LNCaP clone FGC (cell line): ENCODE results near the gene ADARB2.

Experiments used
- DNase-seq: peaks from one replicate; pipeline ENCODE4 v3.0.0-alpha.2; 2011; ENCODE audit warnings: low read depth
- H3K4me3 ChIP-seq: 2 replicates; pipeline ENCODE4 v1.5.1; 2011; ENCODE audit warnings: mild to moderate bottlenecking, low read depth, low read length, control low read depth
- TF ChIP-seq, protein P1 (sequence below): IDR thresholded peaks from 2 replicates; pipeline ENCODE4 v1.5.1; 2012; ENCODE audit warnings: mild to moderate bottlenecking; ENCODE audit not compliant: control insufficient read depth, insufficient read depth; ENCODE audit errors: extremely low read depth

Gene ADARB2

DNA sequence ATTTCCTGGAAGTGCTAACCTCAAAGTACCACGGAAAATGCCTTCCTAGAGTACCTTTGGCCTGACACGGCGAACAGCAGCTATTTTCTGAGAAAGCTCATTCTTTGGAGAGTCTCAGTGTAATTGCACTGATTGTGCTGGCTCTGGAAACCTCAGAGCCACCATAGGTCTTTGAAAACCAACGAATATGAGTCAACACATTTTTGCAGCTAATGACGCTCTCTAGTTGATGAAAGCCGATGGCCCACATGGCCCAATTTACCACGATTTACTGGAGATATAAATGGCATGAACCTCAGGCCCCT, 187.1 kb downstream of the ADARB2 start:
- H3K4me3 ChIP-seq = no peak overlapping the region
- no peak for DNase-seq
- TF ChIP-seq, protein P1, sequence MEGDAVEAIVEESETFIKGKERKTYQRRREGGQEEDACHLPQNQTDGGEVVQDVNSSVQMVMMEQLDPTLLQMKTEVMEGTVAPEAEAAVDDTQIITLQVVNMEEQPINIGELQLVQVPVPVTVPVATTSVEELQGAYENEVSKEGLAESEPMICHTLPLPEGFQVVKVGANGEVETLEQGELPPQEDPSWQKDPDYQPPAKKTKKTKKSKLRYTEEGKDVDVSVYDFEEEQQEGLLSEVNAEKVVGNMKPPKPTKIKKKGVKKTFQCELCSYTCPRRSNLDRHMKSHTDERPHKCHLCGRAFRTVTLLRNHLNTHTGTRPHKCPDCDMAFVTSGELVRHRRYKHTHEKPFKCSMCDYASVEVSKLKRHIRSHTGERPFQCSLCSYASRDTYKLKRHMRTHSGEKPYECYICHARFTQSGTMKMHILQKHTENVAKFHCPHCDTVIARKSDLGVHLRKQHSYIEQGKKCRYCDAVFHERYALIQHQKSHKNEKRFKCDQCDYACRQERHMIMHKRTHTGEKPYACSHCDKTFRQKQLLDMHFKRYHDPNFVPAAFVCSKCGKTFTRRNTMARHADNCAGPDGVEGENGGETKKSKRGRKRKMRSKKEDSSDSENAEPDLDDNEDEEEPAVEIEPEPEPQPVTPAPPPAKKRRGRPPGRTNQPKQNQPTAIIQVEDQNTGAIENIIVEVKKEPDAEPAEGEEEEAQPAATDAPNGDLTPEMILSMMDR = no peak

GRCh38 chr10:1549591-1550290, 187.6 kb downstream of the ADARB2 start:
- TF ChIP-seq, protein P1 = no peak
- no peak for DNase-seq
- no peak overlapping the region for H3K4me3 ChIP-seq

DNA sequence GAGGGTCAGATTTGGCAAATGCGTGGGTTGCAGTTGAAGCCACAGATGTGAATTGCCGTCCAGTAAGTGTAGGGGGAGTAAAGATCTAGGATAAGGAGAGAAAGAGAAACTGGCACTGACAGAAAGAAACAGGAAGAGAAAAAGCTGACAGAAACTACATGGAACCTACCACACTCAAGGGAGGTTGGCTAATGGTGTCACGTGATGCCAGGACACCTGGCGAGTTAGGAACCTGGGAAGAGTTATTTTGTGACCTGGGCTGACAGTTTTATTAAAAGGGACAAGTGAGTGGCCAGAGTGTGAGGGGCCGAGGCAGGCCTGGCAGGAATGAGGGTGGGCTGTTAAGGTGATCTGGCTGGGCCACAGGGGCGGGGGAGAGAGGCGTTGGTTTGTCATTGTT, 188.7 kb downstream of the ADARB2 start:
- TF ChIP-seq, protein P1 = no peak
- DNase-seq = no peak

DNA sequence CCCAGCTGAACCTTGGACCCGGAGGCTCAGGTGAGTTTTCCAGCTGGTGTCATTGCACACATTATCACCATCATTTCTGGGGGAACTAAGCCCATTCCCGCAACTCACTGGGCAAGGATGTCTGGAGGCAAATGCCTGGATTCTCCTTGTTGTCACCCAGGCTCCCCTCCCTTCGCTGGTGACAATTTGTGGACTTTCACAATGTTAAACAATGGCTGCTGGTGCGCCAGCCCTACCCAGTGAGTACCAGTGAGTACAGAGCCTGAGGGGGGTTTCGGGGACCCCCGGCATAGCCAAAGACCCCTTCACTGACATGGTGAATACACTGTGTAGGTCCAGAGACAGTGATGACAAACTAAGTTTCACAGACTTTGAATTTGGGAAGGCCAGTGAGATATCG, 189.2 kb downstream of the ADARB2 start:
- H3K4me3 ChIP-seq = no peak overlapping the region
- no peak for DNase-seq
- TF ChIP-seq, protein P1 = no peak

More for the DNA sequence above, 188.7 kb downstream of the ADARB2 start:
- H3K4me3 ChIP-seq = no peak overlapping the region

DNA sequence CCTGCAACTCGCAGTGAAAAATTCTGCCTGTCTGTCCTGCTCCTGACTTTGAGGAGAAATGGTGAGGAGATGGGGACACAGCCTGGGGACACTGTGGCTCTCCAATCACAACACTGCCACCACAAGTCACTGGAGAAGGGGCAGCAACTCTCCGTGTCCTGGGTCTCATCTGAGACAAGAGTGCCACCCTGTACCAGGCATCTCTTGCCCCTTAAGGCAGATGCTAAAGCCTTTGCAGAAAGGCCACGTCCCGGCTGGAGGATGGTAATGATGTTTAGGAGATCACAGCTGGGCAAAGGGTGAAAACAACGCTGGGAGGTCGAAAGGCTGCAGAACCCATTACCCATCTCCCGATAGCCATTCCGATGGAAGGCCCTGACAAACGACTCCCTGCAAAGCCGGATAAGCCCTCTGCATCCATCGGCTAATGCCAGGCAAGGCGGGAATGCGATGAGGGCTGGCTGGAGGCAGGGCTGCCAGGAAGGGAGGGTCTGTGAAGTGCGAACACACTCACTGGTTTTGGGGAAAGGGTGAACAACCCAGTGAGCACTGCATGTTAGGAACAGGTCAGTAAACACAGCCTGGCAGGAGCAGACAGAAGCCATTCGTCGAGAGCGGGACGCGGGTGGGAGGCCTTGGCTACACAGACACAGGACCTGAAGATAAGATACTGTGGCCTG, 190.8 kb downstream of the ADARB2 start:
- TF ChIP-seq, protein P1 = no peak
- DNase-seq = no peak
- no peak overlapping the region for H3K4me3 ChIP-seq

- no peak for DNase-seq
- no peak overlapping the region for H3K4me3 ChIP-seq
- TF ChIP-seq, protein P1 = no peak
These were observed 191.8 kb downstream of the ADARB2 start for GRCh38 chr10:1545524-1545923.

DNA sequence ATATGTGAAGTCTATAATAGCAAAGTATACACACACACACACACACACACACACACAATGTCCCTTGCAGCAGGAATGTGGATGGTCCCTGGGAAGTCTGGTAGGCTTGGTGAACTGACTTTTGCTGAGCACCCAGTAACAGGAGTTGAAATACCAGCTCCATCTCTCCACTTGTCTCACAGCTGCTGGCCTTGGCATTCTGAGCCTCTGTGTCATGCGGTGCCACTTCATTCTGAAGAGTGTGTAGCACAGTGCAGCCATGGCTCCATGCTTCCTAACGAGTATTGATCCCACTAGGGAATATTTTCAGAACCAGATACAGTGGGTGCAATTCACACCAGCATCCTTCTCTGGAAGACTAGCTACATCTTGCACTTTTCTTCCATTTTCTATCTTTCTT, 192.4 kb downstream of the ADARB2 start:
- TF ChIP-seq, protein P1 = no peak
- no peak for DNase-seq
- no peak overlapping the region for H3K4me3 ChIP-seq
